Activated CD8-positive, alpha-beta T cell treated with anti-CD3 and anti-CD28 coated beads, Interleukin-2, amount 10 ng/mL, durations not matched to agents 7 days and 5 days (primary cell): Measurements from ENCODE around the gene RCAN2. TPM values are rescaled to one million over a fixed set of nuclear protein-coding genes. Genes with fewer than 3 reads are reported as not detected.

Experiments
- ATAC-seq: fragments of 150-1000 bp; cut with Tn5 transposase; one replicate; pipeline ENCODE4 v1.10.0; 2021; ENCODE audit warnings: moderate library complexity
- CTCF ChIA-PET: fragments of 350-600 bp; sonication (Branson Sonifier 250); formaldehyde crosslinking; loops from one replicate; lab custom pipeline; 2021; ENCODE audit warnings: antibody characterized with exemption; lab: Charles Lee
- POLR2A ChIA-PET: fragments of 350-600 bp; sonication (Branson Sonifier 250); formaldehyde crosslinking; loops from one replicate; lab custom pipeline; 2021; ENCODE audit warnings: antibody characterized with exemption; lab: Charles Lee
- DNase-seq: peaks from one replicate; pipeline ENCODE4 v3.0.0-alpha.2; 2020
- H3K27ac Mint-ChIP-seq: one replicate; pipeline ENCODE4 v1.8.0; 2021; ENCODE audit warnings: mild to moderate bottlenecking, mixed read lengths
- H3K27me3 Mint-ChIP-seq: one replicate; pipeline ENCODE4 v1.8.0; 2021; ENCODE audit warnings: low read depth, mixed read lengths
- H3K36me3 Mint-ChIP-seq: one replicate; pipeline ENCODE4 v1.8.0; 2021; ENCODE audit warnings: low read depth, mixed read lengths
- H3K4me1 Mint-ChIP-seq: one replicate; pipeline ENCODE4 v1.8.0; 2021; ENCODE audit warnings: low read depth, mixed read lengths
- H3K4me3 Mint-ChIP-seq: one replicate; pipeline ENCODE4 v1.8.0; 2021; ENCODE audit warnings: mild to moderate bottlenecking, mixed read lengths
- H3K9me3 Mint-ChIP-seq: one replicate; pipeline ENCODE4 v1.8.0; 2022; ENCODE audit warnings: mixed read lengths; ENCODE audit not compliant: insufficient read depth
- total RNA-seq, 2 experiments: library from RNA; stranded (reverse); gene quantifications; one replicate each; pipeline ENCODE4 v1.2.3, GENCODE V29; 2021

RCAN2 gene
- total RNA-seq, 2 experiments from 2014 or later = not detected

- H3K36me3 Mint-ChIP-seq = no peaks in the 10 kb centered on the region
- ChIA-PET CTCF (no interaction called here), POLR2A (no interaction called here)
- ATAC-seq (no peak), DNase-seq (no peak)
- no peaks in the 10 kb centered on the region for H3K4me1 Mint-ChIP-seq
- no peak overlapping the region for H3K4me3 Mint-ChIP-seq
- no peaks in the 10 kb centered on the region for H3K9me3 Mint-ChIP-seq
- H3K27me3 Mint-ChIP-seq = peaks cover 23% of the 10 kb centered on the region
- no peak overlapping the region for H3K27ac Mint-ChIP-seq
These were observed 200.6 kb downstream of the RCAN2 start for GRCh38 chr6:46290421-46291274.

GRCh38 chr6:46289898-46290297 lies 201.4 kb downstream of the RCAN2 start:
- H3K27me3 Mint-ChIP-seq = peaks cover 18% of the 10 kb centered on the region
- POLR2A ChIA-PET = no interaction called here
- DNase-seq = no peak
- H3K4me1 Mint-ChIP-seq = no peaks in the 10 kb centered on the region
- H3K36me3 Mint-ChIP-seq = no peaks in the 10 kb centered on the region
- no peak overlapping the region for H3K4me3 Mint-ChIP-seq
- ATAC-seq = no peak
- no peaks in the 10 kb centered on the region for H3K9me3 Mint-ChIP-seq
- CTCF ChIA-PET = no interaction called here
- no peak overlapping the region for H3K27ac Mint-ChIP-seq

GRCh38 chr6:46288835-46289234 lies 202.4 kb downstream of the RCAN2 start:
- ChIA-PET POLR2A (no interaction called here), CTCF (no interaction called here)

GRCh38 chr6:46287681-46288080 lies 203.6 kb downstream of the RCAN2 start:
- H3K27me3 Mint-ChIP-seq = peaks cover 15% of the 10 kb centered on the region
- no peak overlapping the region for H3K27ac Mint-ChIP-seq
- ChIA-PET POLR2A (no interaction called here), CTCF (no interaction called here)
- H3K4me3 Mint-ChIP-seq = no peak overlapping the region
- DNase-seq (no peak), ATAC-seq (no peak)
- no peaks in the 10 kb centered on the region for H3K9me3 Mint-ChIP-seq
- H3K4me1 Mint-ChIP-seq = no peaks in the 10 kb centered on the region
- no peaks in the 10 kb centered on the region for H3K36me3 Mint-ChIP-seq

More at GRCh38 chr6:46288835-46289234, 202.4 kb downstream of the RCAN2 start:
- Mint-ChIP-seq H3K4me3 (no peak overlapping the region), H3K36me3 (no peaks in the 10 kb centered on the region), H3K4me1 (no peaks in the 10 kb centered on the region), H3K27me3 (peaks cover 18% of the 10 kb centered on the region), H3K27ac (no peak overlapping the region), H3K9me3 (no peaks in the 10 kb centered on the region)
- no peak for ATAC-seq
- no peak for DNase-seq

GRCh38 chr6:46287043-46287442 lies 204.2 kb downstream of the RCAN2 start:
- Mint-ChIP-seq H3K9me3 (no peaks in the 10 kb centered on the region), H3K4me3 (no peak overlapping the region), H3K36me3 (no peaks in the 10 kb centered on the region), H3K27me3 (peaks cover 15% of the 10 kb centered on the region), H3K4me1 (no peaks in the 10 kb centered on the region), H3K27ac (no peak overlapping the region)
- ATAC-seq = no peak
- POLR2A ChIA-PET = no interaction called here
- DNase-seq = no peak
- CTCF ChIA-PET = no interaction called here

- Mint-ChIP-seq H3K27ac (no peak overlapping the region), H3K36me3 (no peaks in the 10 kb centered on the region), H3K27me3 (peaks cover 5% of the 10 kb centered on the region), H3K4me3 (no peak overlapping the region), H3K4me1 (no peaks in the 10 kb centered on the region), H3K9me3 (no peaks in the 10 kb centered on the region)
- ChIA-PET POLR2A (interaction anchor here (0.7 kb wide), 1 partner anchor 16 kb away, joined by 3 read pairs; no protein-coding TSS in a partner anchor), CTCF (no interaction called here)
- ATAC-seq = no peak
- no peak for DNase-seq
These were observed 206.8 kb downstream of the RCAN2 start for GRCh38 chr6:46284475-46284874.

- ChIA-PET POLR2A (no interaction called here), CTCF (no interaction called here)
- Mint-ChIP-seq H3K9me3 (no peaks in the 10 kb centered on the region), H3K27ac (no peak overlapping the region), H3K4me1 (no peaks in the 10 kb centered on the region), H3K4me3 (no peak overlapping the region), H3K36me3 (no peaks in the 10 kb centered on the region), H3K27me3 (peaks cover 14% of the 10 kb centered on the region)
- ATAC-seq (no peak), DNase-seq (no peak)
These were observed 210.1 kb downstream of the RCAN2 start for GRCh38 chr6:46281110-46281509.

- no peak for ATAC-seq
- H3K9me3 Mint-ChIP-seq = no peaks in the 10 kb centered on the region
- DNase-seq = no peak
- H3K27me3 Mint-ChIP-seq = peaks cover 17% of the 10 kb centered on the region
- no peaks in the 10 kb centered on the region for H3K36me3 Mint-ChIP-seq
- POLR2A ChIA-PET = interaction anchor here (0.6 kb wide), 1 partner anchor 114 kb away, joined by 4 read pairs; no protein-coding TSS in a partner anchor
- CTCF ChIA-PET = no interaction called here
- no peak overlapping the region for H3K4me3 Mint-ChIP-seq
- no peaks in the 10 kb centered on the region for H3K4me1 Mint-ChIP-seq
- no peak overlapping the region for H3K27ac Mint-ChIP-seq
These were observed 211.4 kb downstream of the RCAN2 start for GRCh38 chr6:46279874-46280273.

GRCh38 chr6:46276576-46277142 lies 214.6 kb downstream of the RCAN2 start:
- CTCF ChIA-PET = no interaction called here
- no peaks in the 10 kb centered on the region for H3K9me3 Mint-ChIP-seq

GRCh38 chr6:46274502-46274901 lies 216.7 kb downstream of the RCAN2 start:
- CTCF ChIA-PET = no interaction called here
- Mint-ChIP-seq H3K36me3 (no peaks in the 10 kb centered on the region), H3K27me3 (peaks cover 17% of the 10 kb centered on the region), H3K4me1 (no peaks in the 10 kb centered on the region), H3K27ac (no peak overlapping the region), H3K9me3 (no peaks in the 10 kb centered on the region), H3K4me3 (no peak overlapping the region)
- ATAC-seq (no peak), DNase-seq (no peak)
- POLR2A ChIA-PET = no interaction called here

More at GRCh38 chr6:46276576-46277142, 214.6 kb downstream of the RCAN2 start:
- Mint-ChIP-seq H3K4me3 (no peak overlapping the region), H3K27ac (no peak overlapping the region), H3K36me3 (no peaks in the 10 kb centered on the region), H3K27me3 (peaks cover 20% of the 10 kb centered on the region), H3K4me1 (no peaks in the 10 kb centered on the region)
- POLR2A ChIA-PET = no interaction called here
- DNase-seq (no peak), ATAC-seq (no peak)

- Mint-ChIP-seq H3K4me3 (no peak overlapping the region), H3K9me3 (no peaks in the 10 kb centered on the region), H3K4me1 (no peaks in the 10 kb centered on the region), H3K27ac (no peak overlapping the region), H3K27me3 (peaks cover 17% of the 10 kb centered on the region), H3K36me3 (no peaks in the 10 kb centered on the region)
- no peak for ATAC-seq
- no peak for DNase-seq
- ChIA-PET CTCF (interaction anchor here (1.0 kb wide), 1 partner anchor 53 kb away, joined by 3 read pairs; no protein-coding TSS in a partner anchor), POLR2A (interaction anchor here (0.7 kb wide), 1 partner anchor 379 kb away, joined by 3 read pairs; no protein-coding TSS in a partner anchor)
These were observed 217.3 kb downstream of the RCAN2 start for GRCh38 chr6:46273911-46274310.

GRCh38 chr6:46271728-46272127 lies 219.5 kb downstream of the RCAN2 start:
- H3K27ac Mint-ChIP-seq = no peak overlapping the region
- H3K4me1 Mint-ChIP-seq = no peaks in the 10 kb centered on the region
- no peaks in the 10 kb centered on the region for H3K9me3 Mint-ChIP-seq
- H3K36me3 Mint-ChIP-seq = no peaks in the 10 kb centered on the region
- no peak for ATAC-seq
- peaks cover 10% of the 10 kb centered on the region for H3K27me3 Mint-ChIP-seq
- CTCF ChIA-PET = no interaction called here
- no peak for DNase-seq
- POLR2A ChIA-PET = no interaction called here
- H3K4me3 Mint-ChIP-seq = no peak overlapping the region
